ENCODE results near the gene SCD5. TPM values are rescaled to one million over a fixed set of nuclear protein-coding genes. Genes with fewer than 3 reads are reported as not detected.

Gene SCD5
- total RNA-seq, 4 donors from 2014 or later: 6.2 to 9.2 (median 7.1) TPM

DNA sequence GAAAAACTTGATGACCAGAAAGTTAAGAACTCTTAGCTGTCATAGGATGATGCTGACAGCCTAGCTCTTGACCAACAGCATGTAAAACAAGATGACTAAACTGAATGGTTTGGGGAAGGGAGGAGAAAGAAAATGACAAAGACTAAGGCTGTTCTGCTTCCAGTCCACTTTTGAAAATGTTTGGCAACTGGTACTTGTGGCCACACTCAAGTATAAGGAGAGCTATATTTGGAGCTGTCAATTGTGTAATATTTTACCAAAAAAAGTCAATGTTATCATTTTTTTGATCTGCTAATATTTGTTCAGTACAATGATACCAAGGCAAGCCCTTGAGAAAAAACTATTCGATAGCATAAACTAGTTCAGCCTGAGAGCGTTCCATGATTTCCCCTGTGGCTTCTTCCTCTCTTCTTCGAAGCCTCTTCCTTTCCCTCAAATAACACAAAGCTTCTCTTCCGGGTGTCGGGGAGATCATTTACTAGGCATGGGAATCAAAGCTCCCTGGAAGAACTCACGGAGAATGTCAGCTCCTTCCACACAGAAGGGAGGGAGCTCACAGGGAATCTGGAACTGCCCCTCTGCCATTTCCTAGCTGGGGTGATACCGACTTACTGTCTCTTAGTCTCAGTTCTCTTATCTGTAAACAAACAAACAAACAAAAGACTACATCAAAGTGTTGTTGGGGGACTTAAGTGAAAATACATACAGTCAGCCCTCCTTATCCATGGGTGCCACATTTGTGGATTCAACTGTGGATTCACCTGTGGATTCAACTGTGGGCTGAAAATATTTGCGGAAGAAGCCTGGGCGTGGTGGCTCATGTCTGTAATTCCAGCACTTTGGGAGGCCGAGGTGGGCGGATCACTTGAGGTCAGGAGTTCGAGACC, 82.6 kb downstream of the SCD5 start:
- TF ChIP-seq, protein P1, sequence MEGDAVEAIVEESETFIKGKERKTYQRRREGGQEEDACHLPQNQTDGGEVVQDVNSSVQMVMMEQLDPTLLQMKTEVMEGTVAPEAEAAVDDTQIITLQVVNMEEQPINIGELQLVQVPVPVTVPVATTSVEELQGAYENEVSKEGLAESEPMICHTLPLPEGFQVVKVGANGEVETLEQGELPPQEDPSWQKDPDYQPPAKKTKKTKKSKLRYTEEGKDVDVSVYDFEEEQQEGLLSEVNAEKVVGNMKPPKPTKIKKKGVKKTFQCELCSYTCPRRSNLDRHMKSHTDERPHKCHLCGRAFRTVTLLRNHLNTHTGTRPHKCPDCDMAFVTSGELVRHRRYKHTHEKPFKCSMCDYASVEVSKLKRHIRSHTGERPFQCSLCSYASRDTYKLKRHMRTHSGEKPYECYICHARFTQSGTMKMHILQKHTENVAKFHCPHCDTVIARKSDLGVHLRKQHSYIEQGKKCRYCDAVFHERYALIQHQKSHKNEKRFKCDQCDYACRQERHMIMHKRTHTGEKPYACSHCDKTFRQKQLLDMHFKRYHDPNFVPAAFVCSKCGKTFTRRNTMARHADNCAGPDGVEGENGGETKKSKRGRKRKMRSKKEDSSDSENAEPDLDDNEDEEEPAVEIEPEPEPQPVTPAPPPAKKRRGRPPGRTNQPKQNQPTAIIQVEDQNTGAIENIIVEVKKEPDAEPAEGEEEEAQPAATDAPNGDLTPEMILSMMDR (IDR thresholded peaks at IDR 0.05; ENCODE audit: low read depth): no peak

DNA sequence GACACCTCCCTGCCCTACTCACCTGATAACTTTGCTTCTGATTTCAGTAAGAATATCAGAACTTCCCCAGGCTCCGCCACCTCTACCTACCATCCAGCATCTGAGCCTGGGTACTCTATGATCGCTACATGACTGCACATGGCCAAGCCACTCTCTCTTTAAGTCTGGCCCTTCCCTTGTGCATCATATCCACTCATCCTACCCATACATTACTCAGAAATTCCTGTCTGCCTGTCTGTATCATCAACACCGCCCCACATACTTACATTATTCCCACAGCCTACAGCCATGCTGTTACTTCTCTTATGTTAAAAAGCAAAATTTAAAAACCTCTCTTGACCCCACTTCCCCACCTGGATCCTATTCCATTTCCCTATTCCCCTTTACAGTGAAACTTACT, 84.7 kb downstream of the SCD5 start:
- TF ChIP-seq, protein P1 (IDR thresholded peaks at IDR 0.05; ENCODE audit: low read depth): no peak

DNA sequence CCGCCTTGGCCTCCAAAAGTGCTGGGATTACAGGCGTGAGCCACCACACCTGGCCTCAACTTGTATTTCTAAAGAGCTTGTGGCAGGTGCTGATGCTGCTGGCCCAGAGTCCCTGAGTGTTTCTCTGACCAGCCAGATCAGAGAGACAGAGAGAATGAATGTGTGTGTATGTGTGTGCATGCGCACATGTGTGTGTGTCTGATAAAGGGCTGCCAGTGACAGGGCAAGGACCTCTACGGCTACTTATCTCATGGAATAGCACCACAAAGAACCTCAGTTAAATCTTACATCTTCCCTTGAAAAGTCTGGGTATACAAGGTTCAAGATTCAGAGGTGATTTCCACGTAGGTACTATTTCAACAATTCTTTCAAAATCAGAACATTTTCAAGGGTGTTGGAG, 86.0 kb downstream of the SCD5 start:
- TF ChIP-seq, protein P1 (IDR thresholded peaks at IDR 0.05; ENCODE audit: low read depth): no peak

DNA sequence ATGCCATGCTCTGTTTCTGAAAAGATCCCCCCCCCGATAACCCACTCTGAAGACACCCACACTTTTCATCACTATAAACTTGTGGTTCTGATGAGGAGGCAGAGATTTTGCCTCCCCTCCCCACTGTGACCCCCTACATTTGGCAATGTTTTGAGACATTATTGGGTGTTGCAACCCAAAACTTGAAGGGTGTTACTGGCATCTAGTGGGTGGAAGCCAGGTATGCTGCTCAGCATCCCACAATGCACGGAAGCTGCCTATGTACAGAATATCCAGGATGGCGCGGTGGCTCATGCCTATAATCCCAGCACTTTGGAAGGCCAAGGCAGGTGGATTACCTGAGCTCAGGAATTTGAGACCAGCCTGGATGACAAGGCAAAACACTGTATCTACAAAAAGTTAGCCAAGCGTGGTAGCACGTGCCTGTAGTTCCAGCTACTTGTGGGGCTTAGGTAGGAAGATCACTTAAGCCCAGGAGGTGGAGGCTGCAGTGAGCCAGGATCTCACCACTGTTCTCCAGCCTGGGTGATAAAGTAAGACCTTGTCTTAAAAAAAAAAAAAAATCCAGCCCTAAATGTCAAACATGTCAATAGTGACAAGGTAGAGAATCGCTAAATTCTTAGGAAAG, 87.3 kb downstream of the SCD5 start:
- TF ChIP-seq, protein P1 (IDR thresholded peaks at IDR 0.05; ENCODE audit: low read depth): no peak

DNA sequence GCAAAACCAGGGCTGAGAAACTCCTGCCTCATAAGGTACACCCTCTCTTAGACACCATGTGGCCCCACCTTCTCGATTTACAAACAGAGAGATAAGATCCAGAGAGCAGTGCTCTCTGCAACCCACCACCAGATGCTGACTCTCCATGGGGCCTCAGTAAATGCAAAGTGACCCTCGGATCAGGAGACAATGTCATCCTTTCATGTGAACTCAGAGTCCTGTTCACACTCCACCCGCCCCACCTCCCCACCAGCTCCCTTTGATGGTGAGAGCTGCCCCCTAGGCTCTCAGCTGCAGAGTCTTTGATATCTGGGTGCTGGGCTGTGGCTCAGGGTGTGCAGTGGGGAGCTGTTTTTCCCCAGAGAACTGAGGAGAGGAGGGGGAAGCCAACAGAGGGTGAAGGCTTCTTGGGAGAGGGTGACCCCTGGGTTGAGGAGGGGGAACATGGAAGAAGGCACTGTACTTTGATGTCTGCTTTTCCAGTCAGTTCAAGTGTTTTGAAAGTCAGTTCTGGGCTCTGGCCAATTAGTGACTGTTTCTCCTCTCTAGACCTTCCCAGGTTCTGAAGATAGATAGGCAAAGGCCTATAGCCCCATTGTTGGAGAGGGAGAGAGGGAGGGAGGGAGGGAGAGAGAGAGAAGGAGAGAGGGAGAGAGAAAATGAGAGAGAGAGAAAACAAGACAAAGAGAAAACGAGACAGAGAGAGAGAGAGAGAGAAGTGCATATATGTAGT, 88.2 kb downstream of the SCD5 start:
- TF ChIP-seq, protein P1 (IDR thresholded peaks at IDR 0.05; ENCODE audit: low read depth): no peak

DNA sequence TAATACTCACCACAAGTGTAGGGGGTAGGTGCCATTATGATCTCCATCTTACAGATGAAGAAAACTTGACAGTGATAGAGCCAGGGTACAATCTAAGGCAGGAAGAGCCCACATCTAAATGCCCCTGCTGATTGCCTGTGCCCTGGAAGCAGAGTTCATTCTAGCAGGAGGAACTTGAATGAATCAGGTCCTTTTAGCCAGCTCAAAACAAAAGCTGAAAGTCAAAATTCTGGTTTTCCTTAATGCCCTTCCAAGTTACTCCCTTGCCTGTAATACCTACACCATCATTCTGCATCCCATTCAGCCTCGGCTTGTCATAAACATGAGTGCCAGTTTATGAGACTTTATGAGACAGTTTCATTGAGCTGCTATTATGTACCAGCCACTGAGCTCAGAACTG, 89.6 kb downstream of the SCD5 start:
- TF ChIP-seq, protein P1 (IDR thresholded peaks at IDR 0.05; ENCODE audit: low read depth): no peak

Measured in subcutaneous adipose tissue (tissue), 4 donors.